ENCODE data around the gene OR5K2. TPM values are rescaled to one million over a fixed set of nuclear protein-coding genes. Genes with fewer than 3 reads are reported as not detected.

The OR5K2 gene
- polyA plus RNA-seq, 1 experiment: not detected

- Histone ChIP-seq H3K4me3 (ENCODE audit: low read depth, low read length) (no peak overlapping the region), H3K9me3 (ENCODE audit: control insufficient read depth, insufficient read depth, low read length) (no peaks in the 10 kb centered on the region), H3K27ac (ENCODE audit: low read depth, low read length) (no peak overlapping the region), H3K27me3 (ENCODE audit: control insufficient read depth, insufficient read depth, low read length) (no peaks in the 10 kb centered on the region)
- ChIA-PET POLR2A (no interaction called here), CTCF (no interaction called here)
- TF ChIP-seq CTCF (IDR thresholded peaks at IDR 0.05; ENCODE audit: low read depth, low read length): no peak
- no peak for DNase-seq (ENCODE audit: low read depth, low spot score)
Observed at GRCh38 chr3:98519351-98519750, 21.9 kb downstream of the OR5K2 start.

GRCh38 chr3:98521897-98522543 lies 24.5 kb downstream of the OR5K2 start:
- CTCF ChIA-PET: no interaction called here
- POLR2A ChIA-PET: interaction anchor here (1.5 to 1.8 kb wide), 2 partner anchors 71 to 757 kb away, joined by 4 to 14 read pairs; partner anchors contain the start of genes ARL6 and CPOX
- Histone ChIP-seq H3K27me3 (ENCODE audit: control insufficient read depth, insufficient read depth, low read length) (no peaks in the 10 kb centered on the region), H3K27ac (ENCODE audit: low read depth, low read length) (peak overlapping the region; percentile 87), H3K9me3 (ENCODE audit: control insufficient read depth, insufficient read depth, low read length) (no peaks in the 10 kb centered on the region), H3K4me3 (ENCODE audit: low read depth, low read length) (peak overlapping the region; percentile 76)
- TF ChIP-seq CTCF (IDR thresholded peaks at IDR 0.05; ENCODE audit: low read depth, low read length): no peak
- DNase-seq (ENCODE audit: low read depth, low spot score): peak; percentile 18

GRCh38 chr3:98522544-98523281 lies 25.2 kb downstream of the OR5K2 start, which contains the start of gene CLDND1:
Gene CLDND1 (minus strand): TSS chr3:98522902. CDS start chr3:98521424, 1,478 bp downstream.
- H3K9me3 ChIP-seq (ENCODE audit: control insufficient read depth, insufficient read depth, low read length): no peaks in the 10 kb centered on the region
- H3K27ac ChIP-seq (ENCODE audit: low read depth, low read length): peak within 1 kb of the TSS; percentile 87
- H3K4me3 ChIP-seq (ENCODE audit: low read depth, low read length): peak within 1 kb of the TSS; percentile 76
- ChIA-PET CTCF (interaction anchor here (0.7 to 1.5 kb wide), 2 partner anchors 79 to 193 kb away, joined by 3 to 4 read pairs; no protein-coding TSS in a partner anchor), POLR2A (interaction anchor here (0.6 to 1.8 kb wide), 5 partner anchors 9 to 758 kb away, joined by 3 to 14 read pairs (median 3); partner anchors contain the start of genes ARL6 and CPOX)
- peak; percentile 82 for DNase-seq (ENCODE audit: low read depth, low spot score)
- no peak for TF ChIP-seq CTCF (IDR thresholded peaks at IDR 0.05; ENCODE audit: low read depth, low read length)
- no peaks in the 10 kb centered on the region for H3K27me3 ChIP-seq (ENCODE audit: control insufficient read depth, insufficient read depth, low read length)

- Histone ChIP-seq H3K27me3 (ENCODE audit: control insufficient read depth, insufficient read depth, low read length) (no peaks in the 10 kb centered on the region), H3K4me3 (ENCODE audit: low read depth, low read length) (no peak overlapping the region), H3K9me3 (ENCODE audit: control insufficient read depth, insufficient read depth, low read length) (no peaks in the 10 kb centered on the region), H3K27ac (ENCODE audit: low read depth, low read length) (no peak overlapping the region)
- ChIA-PET POLR2A (no interaction called here), CTCF (no interaction called here)
- no peak for TF ChIP-seq CTCF (IDR thresholded peaks at IDR 0.05; ENCODE audit: low read depth, low read length)
- no peak for DNase-seq (ENCODE audit: low read depth, low spot score)
Observed at GRCh38 chr3:98525494-98525893, 28.0 kb downstream of the OR5K2 start.
